H1 (cell line): Measurements from ENCODE around the gene POLN. TPM values are rescaled to one million over a fixed set of nuclear protein-coding genes. Genes with fewer than 3 reads are reported as not detected.

Experiments
- CTCF ChIA-PET: fragments of 300-600 bp; sonication (Branson Sonifier 250); formaldehyde crosslinking; loops from one replicate; lab custom pipeline; 2021; ENCODE audit not compliant: partially characterized antibody; lab: Charles Lee
- POLR2A ChIA-PET: fragments of 300-600 bp; sonication (Branson Sonifier 250); formaldehyde crosslinking; loops from one replicate; lab custom pipeline; 2021; ENCODE audit warnings: inconsistent platforms; ENCODE audit not compliant: partially characterized antibody; lab: Charles Lee
- DNase-seq, 2 experiments: peaks; one replicate each; pipeline versions ENCODE4 v3.0.0 to v3.0.0-alpha.2; 2010 to 2022; ENCODE audit warnings: low spot score in 2 of 2, low read depth in 1 of 2, mixed read lengths in 1 of 2
- FAIRE-seq: peaks from 2 replicates; lab custom pipeline; 2011; peaks lifted over from hg19 to GRCh38; lab: Jason Lieb, UNC
- H2AFZ ChIP-seq: 2 replicates; pipeline ENCODE4 v1.8.1; 2012; ENCODE audit warnings: low read length, inconsistent platforms
- H2AK5ac ChIP-seq: 2 replicates; pipeline ENCODE4 v1.6.1; 2013; ENCODE audit warnings: low read depth, low read length
- H2BK120ac ChIP-seq: replicated peaks from 2 replicates; pipeline ENCODE3; 2013; ENCODE audit warnings: low read depth, low read length, inconsistent platforms
- H2BK12ac ChIP-seq: 2 replicates; pipeline ENCODE4 v1.6.1; 2013; ENCODE audit warnings: low read depth, low read length
- H2BK15ac ChIP-seq: 2 replicates; pipeline ENCODE4 v1.6.1; 2013; ENCODE audit warnings: low read length
- H2BK20ac ChIP-seq: 2 replicates; pipeline ENCODE4 v1.6.1; 2013; ENCODE audit warnings: low read length
- H2BK5ac ChIP-seq: 2 replicates; pipeline ENCODE4 v1.6.1; 2013; ENCODE audit warnings: low read depth, low read length
- H3K14ac ChIP-seq: 2 replicates; pipeline ENCODE4 v1.6.1; 2013; ENCODE audit warnings: inconsistent platforms; ENCODE audit not compliant: insufficient read length
- H3K18ac ChIP-seq: 2 replicates; pipeline ENCODE4 v1.6.1; 2013; ENCODE audit warnings: low read length; ENCODE audit errors: extremely low read depth
- H3K23ac ChIP-seq: 2 replicates; pipeline ENCODE4 v1.6.1; 2013; ENCODE audit warnings: inconsistent platforms; ENCODE audit not compliant: insufficient read length
- H3K23me2 ChIP-seq: 2 replicates; pipeline ENCODE4 v1.6.1; 2013; ENCODE audit warnings: low read depth, low read length
- H3K27ac ChIP-seq: 2 replicates; pipeline ENCODE4 v1.6.1; 2011; ENCODE audit warnings: low read depth, low read length, inconsistent platforms
- H3K27me3 ChIP-seq, 4 experiments: replicated peaks in 1 of 4; 1 replicate in 1 of 4; 2 replicates in 3 of 4; pipeline versions ENCODE4 v1.6.1 to v1.8.1; 2011 to 2013; ENCODE audit warnings: low read length in 3 of 4, mild to moderate bottlenecking in 3 of 4, inconsistent platforms in 2 of 4, mixed read lengths in 2 of 4, moderate library complexity in 1 of 4; ENCODE audit not compliant: control insufficient read depth in 3 of 4, insufficient read depth in 3 of 4; ENCODE audit errors: extremely low read depth in 1 of 4
- H3K36me3 ChIP-seq, 4 experiments: 2 replicates each; pipeline versions ENCODE4 v1.6.1 to v1.8.1; 2011 to 2013; ENCODE audit warnings: mild to moderate bottlenecking in 4 of 4, low read length in 3 of 4, moderate library complexity in 2 of 4, control low read depth in 1 of 4, inconsistent platforms in 1 of 4; ENCODE audit not compliant: insufficient read depth in 4 of 4, control insufficient read depth in 2 of 4
- H3K4ac ChIP-seq: replicated peaks from 2 replicates; pipeline ENCODE3; 2013; ENCODE audit warnings: low read length, low read depth, mixed read lengths, inconsistent platforms; ENCODE audit not compliant: insufficient read length
- H3K4me1 ChIP-seq, 4 experiments: replicated peaks in 1 of 4; 1 replicate in 1 of 4; 2 replicates in 3 of 4; pipeline versions ENCODE4 v1.6.1 to v1.8.1; 2011 to 2013; ENCODE audit warnings: low read length in 3 of 4, inconsistent platforms in 2 of 4, mixed read lengths in 1 of 4; ENCODE audit not compliant: insufficient read depth in 4 of 4, control insufficient read depth in 3 of 4
- H3K4me2 ChIP-seq, 2 experiments: 2 replicates each; pipeline versions ENCODE4 v1.6.1 to v1.8.1; 2011 to 2013; ENCODE audit warnings: low read depth in 2 of 2, low read length in 2 of 2, control low read depth in 1 of 2, inconsistent platforms in 1 of 2, mild to moderate bottlenecking in 1 of 2; ENCODE audit not compliant: insufficient read depth in 1 of 2
- H3K4me3 ChIP-seq, 4 experiments: fragments of 200-600, 300-600 bp in 1 of 4; sonication (generic), shearing (Covaris generic), sonication (Bioruptor Twin) in 1 of 4; 2 replicates each; pipeline versions ENCODE4 v1.5.1 to v1.8.1; 2011 to 2016; ENCODE audit warnings: low read length in 4 of 4, low read depth in 3 of 4, control low read depth in 2 of 4, inconsistent platforms in 2 of 4, mild to moderate bottlenecking in 2 of 4, mixed read lengths in 1 of 4, moderate library complexity in 1 of 4; ENCODE audit not compliant: insufficient read depth in 2 of 4; ENCODE audit errors: extremely low read depth in 1 of 4
- H3K56ac ChIP-seq: replicated peaks from 2 replicates; pipeline ENCODE3; 2013; ENCODE audit warnings: low read depth, mild to moderate bottlenecking, mixed read lengths, low read length, inconsistent platforms; ENCODE audit not compliant: insufficient read length
- H3K79me1 ChIP-seq: 2 replicates; pipeline ENCODE4 v1.6.1; 2013; ENCODE audit warnings: low read depth, low read length, control low read depth
- H3K79me2 ChIP-seq, 2 experiments: 2 replicates each; pipeline versions ENCODE4 v1.6.1 to v1.8.1; 2012 to 2013; ENCODE audit warnings: low read length in 2 of 2, mild to moderate bottlenecking in 2 of 2, inconsistent platforms in 1 of 2; ENCODE audit not compliant: insufficient read depth in 2 of 2, control insufficient read depth in 1 of 2
- H3K9ac ChIP-seq, 4 experiments: replicated peaks in 1 of 4; 1 replicate in 1 of 4; 2 replicates in 3 of 4; pipeline versions ENCODE4 v1.6.1 to v1.8.1; 2011 to 2013; ENCODE audit warnings: low read depth in 3 of 4, low read length in 3 of 4, control low read depth in 2 of 4, mild to moderate bottlenecking in 2 of 4, moderate library complexity in 2 of 4, inconsistent platforms in 1 of 4; ENCODE audit errors: extremely low read depth in 1 of 4
- H3K9me3 ChIP-seq, 2 experiments: 2 replicates each; pipeline versions ENCODE4 v1.6.1 to v1.8.1; 2012 to 2013; ENCODE audit warnings: mild to moderate bottlenecking in 2 of 2, moderate library complexity in 2 of 2, control low read depth in 1 of 2, inconsistent platforms in 1 of 2, low read depth in 1 of 2, low read length in 1 of 2, mixed read lengths in 1 of 2; ENCODE audit not compliant: insufficient read depth in 2 of 2
- H4K20me1 ChIP-seq, 2 experiments: replicated peaks in 1 of 2; 2 replicates each; pipeline versions ENCODE3 to v1.8.1; 2011 to 2013; ENCODE audit warnings: inconsistent platforms in 2 of 2, low read length in 2 of 2, mild to moderate bottlenecking in 1 of 2; ENCODE audit not compliant: insufficient read depth in 2 of 2, control insufficient read depth in 1 of 2
- H4K5ac ChIP-seq: 2 replicates; pipeline ENCODE4 v1.6.1; 2013; ENCODE audit warnings: low read length, low read depth, mixed read lengths, inconsistent platforms; ENCODE audit not compliant: insufficient read length
- H4K8ac ChIP-seq: 2 replicates; pipeline ENCODE4 v1.8.0; 2013; ENCODE audit warnings: mild to moderate bottlenecking, moderate library complexity, low read length, inconsistent platforms; ENCODE audit not compliant: insufficient read depth; ENCODE audit errors: extremely low read depth
- H4K91ac ChIP-seq: replicated peaks from 2 replicates; pipeline ENCODE3; 2013; ENCODE audit warnings: low read length, mixed read lengths, inconsistent platforms; ENCODE audit not compliant: insufficient read length
- ASH2L ChIP-seq: fragments of 200-600, 300-600 bp; sonication (generic); IDR thresholded peaks from one replicate; pipeline ENCODE4 v1.7.1; 2017; ENCODE audit warnings: low read length
- ATF2 ChIP-seq: IDR thresholded peaks from 2 replicates; pipeline ENCODE4 v1.6.1; 2012; ENCODE audit warnings: low read length, inconsistent platforms
- RFX5 ChIP-seq: IDR thresholded peaks from 2 replicates; pipeline ENCODE4 v1.6.1; 2011; ENCODE audit warnings: low read depth, low read length, improper control_type of control experiment, borderline replicate concordance
- RNF2 ChIP-seq: fragments of 200-900, 300-1000 bp; sonication (generic); IDR thresholded peaks from 2 replicates; pipeline ENCODE4 v1.7.1; 2016; ENCODE audit warnings: borderline replicate concordance, low read depth, mild to moderate bottlenecking, antibody characterized with exemption, low read length; ENCODE audit not compliant: poor library complexity, severe bottlenecking; ENCODE audit errors: missing control alignments
- RXRA ChIP-seq: IDR thresholded peaks from 2 replicates; pipeline ENCODE4 v1.6.1; 2011; ENCODE audit warnings: low read depth, mild to moderate bottlenecking, low read length, moderate library complexity; ENCODE audit not compliant: insufficient read depth
- SAP30 ChIP-seq: fragments of 300-600 bp; sonication (generic); IDR thresholded peaks from 2 replicates; pipeline ENCODE4 v1.7.1; 2012; ENCODE audit warnings: low read length, moderate library complexity, mild to moderate bottlenecking, inconsistent platforms; ENCODE audit not compliant: insufficient read depth, insufficient replicate concordance
- WGBS, 2 experiments: shearing (Covaris generic) in 1 of 2; methylation state at CpG; one replicate each; pipeline versions ENCODE4 v1.1.6 to v1.1.7; 2013 to 2015; ENCODE audit warnings: low lambda C conversion rate in 2 of 2, mixed read lengths in 2 of 2, inconsistent platforms in 1 of 2, low coverage in 1 of 2, missing lambda C conversion rate in 1 of 2; ENCODE audit not compliant: insufficient replicate concordance in 2 of 2, insufficient coverage in 1 of 2, insufficient read length in 1 of 2; ENCODE audit errors: extremely low coverage in 1 of 2, missing lambda C conversion rate in 1 of 2; 5-methylcytosine and 5-hydroxymethylcytosine counted together
- polyA plus RNA-seq, 7 experiments: library from polyadenylated mRNA; depleted of rRNA in 3 of 7; stranded (reverse) in 5 of 7; unstranded in 2 of 7; fragments of >200 nt in 5 of 7; fragments of 200-250 nt in 2 of 7; gene quantifications; 1 replicate in 5 of 7; 2 replicates in 1 of 7; 4 replicates in 1 of 7; pipeline versions ENCODE4 v1.2.1 to v1.2.3, GENCODE V29; 2011 to 2013; ENCODE audit warnings: missing spikeins in 2 of 7, mixed read lengths in 2 of 7
- total RNA-seq: library from RNA; stranded (reverse); fragmentation: NEBNext Ultra II Directional; extraction: Animal tissue kit (Norgen Biotek cat#: 25700); gene quantifications from 2 replicates; pipeline ENCODE4 v1.2.1, GENCODE V29; 2021

The POLN gene
- total and polyA plus RNA-seq, 2 of the 8 experiments (the other 6 are each of a cell fraction or from before 2014, with no cell fraction given) = 0.98 to 1.5 TPM

GRCh38 chr4:2256781-2257191, 14.9 kb upstream of the POLN start:
- Histone ChIP-seq H3K9me3 (no peaks in the 10 kb centered on the region), H2BK120ac (no peak overlapping the region), H2BK12ac (no peak overlapping the region), H3K27ac (no peak overlapping the region), H3K9ac (no peak overlapping the region), H3K4me3 (no peak overlapping the region), H3K56ac (no peak overlapping the region), H3K4ac (no peak overlapping the region), H4K8ac (no peak overlapping the region), H3K79me2 (no peaks in the 10 kb centered on the region), H3K27me3 (no peaks in the 10 kb centered on the region), H4K20me1 (peaks cover 0 to 9% of the 10 kb centered on the region in 2 experiments), H3K36me3 (no peaks in the 10 kb centered on the region; a peak in 1 of 8 replicates), H2BK15ac (no peak overlapping the region), H3K14ac (no peak overlapping the region), H3K79me1 (no peaks in the 10 kb centered on the region), H4K91ac (no peak overlapping the region), H2BK5ac (no peak overlapping the region), H2AK5ac (no peak overlapping the region), H3K23ac (no peak overlapping the region), H4K5ac (no peak overlapping the region), H2AFZ (no peak overlapping the region), H2BK20ac (no peak overlapping the region), H3K18ac (no peak overlapping the region), H3K4me2 (no peak overlapping the region), H3K23me2 (peaks cover 6% of the 10 kb centered on the region; the same call in 1 of the 2 replicates), H3K4me1 (peaks cover 0 to 5% (median 3%) of the 10 kb centered on the region in 4 experiments; a peak in 4 of 7 replicates)
- DNase-seq (peak in 1 of 2 experiments; percentile 40), FAIRE-seq (no peak)
- ChIA-PET CTCF (interaction anchor here (0.5 to 2.0 kb wide), 4 partner anchors 10 to 263 kb away, joined by 3 to 8 read pairs (median 4); no protein-coding TSS in a partner anchor), POLR2A (no interaction called here)
- WGBS, 2 experiments = 90% methylated on average over 12 of the region's 12 CpGs; no CpG with 5 or more reads in 1 of the 2 experiments
- TF ChIP-seq ATF2 = no peak
- no peak for TF ChIP-seq ASH2L
- TF ChIP-seq SAP30 = no peak
- TF ChIP-seq RXRA = no peak
- no peak for TF ChIP-seq RNF2
- TF ChIP-seq RFX5 = no peak
